Smooth muscle cell of the brain vasculature (primary cell): Measurements from ENCODE around the gene TSPAN9.
A peak's percentile ranks its signal among the peaks of the same experiment; 100 is the strongest.

Source experiments
- DNase-seq: peaks from one replicate; pipeline ENCODE4 v3.0.0-alpha.2; 2012; ENCODE audit warnings: low read depth, low spot score

Gene TSPAN9

DNA sequence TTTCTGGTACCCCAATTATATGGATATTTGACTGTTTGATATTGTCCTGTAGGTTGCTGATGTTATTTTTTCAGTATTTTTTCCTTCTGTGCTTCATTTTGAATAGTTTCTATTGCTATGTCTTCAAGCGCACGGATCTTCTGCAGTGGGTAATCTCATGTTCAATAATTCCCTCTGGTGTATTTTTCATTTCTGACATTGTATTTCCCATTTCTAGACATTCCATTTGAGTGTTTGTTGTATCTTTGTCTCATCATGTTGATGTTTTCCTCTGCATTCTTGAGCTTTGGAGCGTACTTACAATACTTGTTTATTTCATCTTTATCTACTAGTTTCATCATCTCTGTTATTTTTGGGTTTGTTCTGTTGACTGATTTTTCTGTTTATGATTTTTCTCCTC is 22.0 kb downstream of the TSPAN9 start:
- DNase-seq, result no peak

DNA sequence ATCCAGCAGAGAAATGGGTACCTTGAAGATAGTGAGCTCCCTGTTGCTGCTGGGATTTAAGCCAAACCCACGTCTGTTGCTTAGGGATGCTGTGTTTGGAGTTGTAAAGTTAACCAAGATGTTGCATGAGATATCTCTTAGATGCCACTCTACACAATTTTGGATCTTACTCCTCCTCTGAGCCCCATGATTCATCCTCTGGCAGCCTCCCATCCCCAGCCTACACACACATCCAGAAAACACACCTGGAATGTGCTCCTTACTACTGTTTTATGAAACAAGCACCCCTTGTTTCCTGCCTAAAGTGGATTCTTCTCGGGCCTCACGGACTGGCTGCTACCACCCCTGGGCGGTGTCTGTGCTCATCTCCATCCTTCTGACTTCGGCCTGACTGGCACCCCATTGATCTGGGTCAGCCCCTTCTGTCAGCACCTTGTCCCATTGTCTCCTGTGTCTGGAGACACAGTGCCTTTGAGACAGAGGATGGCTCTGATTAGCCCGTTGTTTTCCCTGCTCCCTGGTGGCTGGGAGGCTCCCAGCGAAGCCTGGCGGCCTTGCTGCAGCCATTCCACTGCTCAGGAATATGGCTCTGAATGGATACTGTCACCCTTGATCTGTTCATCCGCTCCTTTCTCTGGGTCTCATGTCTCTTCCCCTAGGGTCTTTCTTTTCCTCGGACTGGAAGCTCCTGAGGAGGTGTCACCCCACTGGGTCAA is 24.3 kb downstream of the TSPAN9 start:
- DNase-seq, result no peak

DNA sequence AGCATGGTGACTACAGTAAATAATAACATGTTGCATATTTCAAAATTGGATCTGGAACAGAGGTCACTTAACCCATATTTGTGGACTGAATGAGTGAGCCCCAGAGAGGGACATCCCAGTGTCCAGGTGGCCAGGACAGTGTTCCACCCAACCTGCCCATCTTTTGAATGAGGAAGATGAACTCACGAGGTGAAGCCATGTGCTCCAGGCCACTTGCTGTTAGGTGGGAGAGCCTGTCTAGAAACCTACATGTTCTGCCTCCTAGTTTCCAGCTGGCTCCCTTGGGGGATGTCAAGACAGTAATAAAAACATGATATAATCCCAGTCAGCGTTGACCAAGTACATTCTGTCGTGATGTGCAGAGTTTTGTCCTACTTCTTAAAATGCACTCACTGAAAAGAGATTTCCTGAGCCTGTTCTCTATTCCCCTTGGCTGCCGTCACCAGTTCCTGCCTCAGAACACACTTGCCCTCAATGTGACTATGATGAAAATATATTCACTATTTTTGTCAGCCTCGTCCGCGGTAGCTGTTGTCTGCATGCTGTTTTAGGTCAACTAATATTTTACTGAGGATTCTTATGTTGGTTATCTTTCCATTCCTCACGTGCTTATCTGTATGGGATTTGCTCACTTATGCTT is 25.7 kb downstream of the TSPAN9 start:
- DNase-seq, result no peak

DNA sequence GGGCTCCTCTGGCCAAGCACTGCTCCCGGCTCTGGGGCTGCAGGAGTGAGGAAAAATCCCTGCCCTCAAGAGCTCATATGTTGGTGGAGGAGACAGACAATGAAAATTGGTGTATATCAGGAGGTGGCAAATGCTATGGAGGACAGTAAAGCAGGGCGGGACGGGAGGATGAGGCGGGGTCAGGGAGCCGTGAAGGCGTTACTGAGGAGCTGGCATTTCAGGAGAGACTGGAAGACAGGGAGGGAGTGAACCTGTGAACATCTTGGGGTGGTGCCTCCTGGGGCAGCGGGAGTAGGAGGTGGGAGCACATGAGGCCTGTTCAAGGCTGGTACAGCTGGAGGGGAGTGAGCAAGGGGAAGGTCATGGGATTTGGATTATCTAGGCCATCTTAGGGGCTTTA is 26.6 kb downstream of the TSPAN9 start:
- no peak for DNase-seq

DNA sequence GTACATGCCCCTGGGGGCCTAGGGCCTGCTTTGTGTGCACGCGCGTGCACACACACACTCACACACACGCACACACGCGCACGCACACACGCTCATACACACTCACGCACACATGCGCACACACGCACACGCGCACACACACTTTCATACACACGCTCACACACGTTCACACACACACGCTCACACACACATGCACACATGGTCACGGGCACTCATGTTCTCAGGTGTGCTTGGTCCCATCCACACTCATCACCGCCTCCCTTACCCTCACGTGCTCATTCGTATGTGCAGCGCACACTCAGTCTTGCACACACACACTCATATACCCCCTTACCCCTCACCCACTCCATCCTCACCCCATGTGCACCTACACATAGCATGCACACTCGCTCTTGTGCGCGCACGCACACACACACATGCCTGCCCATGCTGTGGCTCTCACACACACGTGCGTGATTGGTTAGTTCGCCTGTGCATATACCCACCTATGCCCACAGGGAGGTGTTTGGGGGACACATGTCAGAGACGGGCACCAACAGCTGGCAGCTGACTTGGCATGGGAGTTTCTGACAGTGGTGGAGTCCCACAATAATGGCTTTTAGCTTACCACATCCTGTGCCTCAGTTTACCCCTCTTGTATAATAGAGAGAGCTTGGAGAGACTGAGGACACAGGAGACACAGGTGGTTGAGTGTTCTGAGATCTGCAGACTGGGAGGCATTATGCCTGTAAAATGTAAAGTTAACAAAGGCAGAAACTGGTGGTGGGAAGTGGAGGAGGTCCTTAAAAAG is 28.7 kb downstream of the TSPAN9 start:
- DNase-seq, result no peak

DNA sequence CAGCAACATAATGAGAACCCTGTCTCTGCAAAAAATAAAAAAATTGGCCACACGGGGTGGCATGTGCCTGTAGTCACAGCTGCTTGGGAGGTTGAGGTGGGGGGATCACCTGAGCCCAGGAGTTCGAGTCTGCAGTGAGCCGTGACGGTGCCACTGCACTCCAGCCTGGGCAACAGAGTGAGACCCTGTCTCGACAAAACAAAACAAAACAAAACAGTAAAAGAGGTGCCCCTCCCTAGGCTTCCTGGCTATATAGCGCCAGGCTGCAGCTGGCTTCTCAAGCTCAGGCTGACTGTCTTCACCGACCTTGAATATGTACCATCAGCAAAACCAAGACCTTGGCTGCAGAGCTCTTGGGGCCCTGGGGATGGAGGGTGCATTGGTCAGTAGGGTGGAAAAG is 29.4 kb downstream of the TSPAN9 start:
- DNase-seq, result no peak

DNA sequence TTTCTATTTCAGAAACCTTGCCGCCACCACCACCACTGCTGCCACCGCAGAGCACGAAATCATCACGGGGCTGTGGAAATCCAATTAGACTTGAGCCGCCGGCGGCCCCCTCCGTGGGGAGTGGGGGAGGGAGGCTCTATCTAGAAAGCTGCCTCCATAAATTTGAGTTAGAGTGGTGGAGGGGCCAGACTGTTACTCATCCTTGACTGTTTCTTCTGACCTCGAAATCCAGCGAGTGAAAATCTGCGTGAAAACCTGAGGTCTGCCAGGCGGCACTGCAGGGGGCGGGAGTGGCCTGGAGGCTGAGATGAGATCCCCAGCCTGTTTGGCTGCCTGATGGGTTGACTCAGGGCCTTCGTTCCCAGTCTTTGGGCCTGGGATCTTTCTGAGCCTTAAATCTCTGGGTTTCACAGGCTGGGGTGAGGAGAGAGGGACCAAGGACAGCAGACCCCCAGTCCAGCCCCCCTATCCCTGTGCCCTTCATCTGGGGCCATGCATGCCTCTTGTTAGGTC is 29.9 kb downstream of the TSPAN9 start:
- peak; percentile 78 for DNase-seq

DNA sequence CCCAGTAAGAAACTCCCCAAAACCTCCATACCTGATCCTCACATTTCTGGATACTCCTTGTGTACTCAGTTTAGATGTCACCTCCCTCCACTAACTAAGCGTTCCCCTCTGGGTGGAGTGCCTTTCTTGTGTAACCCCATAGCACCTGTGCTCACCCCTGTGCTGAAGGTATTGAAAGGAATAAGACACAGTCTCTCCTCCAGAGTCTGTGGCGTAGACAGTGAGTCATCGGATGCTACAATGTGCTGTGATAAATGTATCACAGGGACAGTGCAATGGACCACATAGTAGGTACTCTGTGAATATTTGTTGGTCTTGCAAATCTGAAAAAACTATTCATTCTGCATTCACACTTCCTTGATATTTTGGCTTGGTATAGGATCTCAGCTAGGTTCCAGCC is 30.8 kb downstream of the TSPAN9 start:
- DNase-seq, result no peak

DNA sequence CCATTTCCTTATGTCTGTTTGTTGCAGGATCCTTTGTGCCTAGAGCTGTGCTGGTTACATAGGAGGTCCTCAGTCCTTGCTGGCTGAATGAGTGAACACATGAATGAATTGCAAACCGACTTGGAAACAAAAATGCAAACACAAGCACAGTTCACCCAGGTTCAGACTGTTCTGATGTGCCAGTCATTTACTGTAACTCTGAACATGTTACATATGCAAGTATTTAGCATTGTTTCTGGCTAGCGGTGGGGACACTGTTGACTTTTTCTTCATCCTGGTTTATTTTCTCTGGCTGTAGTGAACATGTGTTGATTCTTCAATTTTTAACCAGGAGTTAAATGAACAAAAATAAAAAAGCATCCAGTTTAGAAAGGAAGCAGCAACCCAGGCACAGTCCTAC is 33.4 kb downstream of the TSPAN9 start:
- no peak for DNase-seq

DNA sequence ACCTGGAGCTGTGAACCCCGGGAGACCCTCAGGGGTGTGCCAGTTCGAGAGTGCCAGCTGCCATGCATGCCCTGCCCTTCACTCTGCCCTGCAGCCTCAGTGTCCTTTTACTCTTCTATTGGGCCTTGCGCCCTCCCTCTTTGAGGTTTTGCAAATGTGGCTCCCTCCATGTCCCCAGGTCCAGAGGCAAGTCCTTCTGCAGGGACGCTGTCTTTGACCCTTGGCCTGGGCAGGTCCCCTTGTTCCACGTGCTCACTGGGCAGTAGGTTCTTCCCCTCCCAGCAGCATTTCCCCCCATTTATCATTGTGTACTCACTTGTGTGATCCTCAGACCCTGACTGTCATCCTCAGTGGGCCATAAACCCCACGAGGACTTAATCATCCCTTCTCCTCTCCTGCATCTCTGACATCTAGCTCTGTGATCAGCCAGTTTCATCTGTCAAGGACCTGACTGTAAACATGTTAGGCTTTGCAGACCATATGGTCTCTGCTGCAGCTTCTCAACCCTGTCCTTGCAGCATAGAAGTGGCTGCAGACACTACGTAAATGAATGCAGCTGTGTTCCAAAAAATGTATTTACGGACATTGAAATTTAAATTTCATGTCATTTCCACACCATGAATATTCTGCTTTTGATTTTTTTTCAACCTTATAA is 36.6 kb downstream of the TSPAN9 start:
- DNase-seq, result no peak

DNA sequence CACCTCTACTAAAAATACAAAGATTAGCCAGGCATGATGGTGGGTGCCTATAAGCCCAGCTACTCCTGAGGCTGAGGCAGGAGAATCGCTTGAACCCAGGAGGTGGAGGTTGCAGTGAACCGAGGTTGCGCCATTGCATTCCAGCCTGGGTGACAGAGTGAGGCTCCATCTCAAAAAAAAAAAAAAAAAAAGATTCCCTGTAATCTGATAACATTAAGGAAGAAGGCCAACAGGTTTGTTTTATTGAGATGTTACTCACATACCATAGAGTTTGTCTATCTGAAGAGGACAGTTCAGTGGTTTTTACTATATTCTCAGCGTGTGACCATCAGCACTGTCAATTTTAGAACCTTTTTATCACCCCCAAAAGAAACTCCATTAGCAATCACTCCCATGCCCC is 37.5 kb downstream of the TSPAN9 start:
- DNase-seq, result no peak

DNA sequence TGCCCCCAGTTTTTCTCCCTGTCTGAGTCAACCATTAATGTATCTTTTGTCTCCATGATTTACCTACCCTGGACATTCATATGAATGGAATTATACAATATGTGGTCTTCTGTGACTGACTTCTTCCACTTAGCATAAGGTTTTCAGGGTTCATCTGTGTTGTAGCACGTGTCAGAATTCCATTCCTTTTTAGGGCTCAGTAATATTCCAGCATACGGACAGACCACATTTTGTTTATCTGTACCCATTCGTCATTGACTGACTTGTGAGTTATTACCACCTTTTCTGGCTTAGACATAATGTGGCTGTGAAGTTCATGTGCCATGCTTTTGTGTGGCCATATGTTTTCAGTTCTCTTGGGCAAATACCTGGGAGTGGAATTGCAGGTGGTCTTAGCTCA is 37.9 kb downstream of the TSPAN9 start:
- DNase-seq, result no peak

DNA sequence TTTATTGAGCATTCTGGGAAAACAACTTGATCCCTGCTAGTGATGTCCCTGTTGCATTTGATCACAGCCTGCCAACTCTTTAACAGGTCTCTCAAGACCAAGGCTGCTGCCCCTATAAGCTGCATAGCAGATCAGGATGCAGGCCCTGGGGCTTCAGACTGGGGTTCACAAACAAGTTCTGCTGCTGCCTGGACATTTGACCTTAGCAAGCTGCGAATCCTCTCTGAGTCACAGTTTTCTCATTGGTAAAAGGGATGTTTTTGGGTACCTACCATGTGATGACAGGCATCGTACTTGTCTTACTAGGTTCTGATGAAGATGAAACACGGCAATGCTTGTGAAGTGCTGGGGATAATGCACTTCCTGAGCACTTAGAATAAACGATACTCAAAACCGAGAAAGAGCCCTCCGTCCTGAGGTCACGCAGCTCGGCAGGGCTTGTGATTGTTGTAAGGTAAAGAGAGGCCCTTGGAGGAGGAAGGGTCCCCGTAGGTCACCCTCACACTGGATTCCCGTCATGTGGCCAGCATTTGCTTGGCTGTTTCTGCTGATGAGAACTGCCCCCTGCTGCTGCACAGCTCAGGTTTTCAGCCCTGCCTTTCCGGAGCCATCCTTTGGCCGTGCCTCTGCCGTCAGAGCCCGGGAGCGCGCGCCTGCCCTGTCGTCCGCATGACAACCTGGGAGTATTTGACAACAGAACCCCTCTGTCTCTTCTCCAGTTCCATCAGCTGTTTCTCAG is 39.1 kb downstream of the TSPAN9 start:
- no peak for DNase-seq

DNA sequence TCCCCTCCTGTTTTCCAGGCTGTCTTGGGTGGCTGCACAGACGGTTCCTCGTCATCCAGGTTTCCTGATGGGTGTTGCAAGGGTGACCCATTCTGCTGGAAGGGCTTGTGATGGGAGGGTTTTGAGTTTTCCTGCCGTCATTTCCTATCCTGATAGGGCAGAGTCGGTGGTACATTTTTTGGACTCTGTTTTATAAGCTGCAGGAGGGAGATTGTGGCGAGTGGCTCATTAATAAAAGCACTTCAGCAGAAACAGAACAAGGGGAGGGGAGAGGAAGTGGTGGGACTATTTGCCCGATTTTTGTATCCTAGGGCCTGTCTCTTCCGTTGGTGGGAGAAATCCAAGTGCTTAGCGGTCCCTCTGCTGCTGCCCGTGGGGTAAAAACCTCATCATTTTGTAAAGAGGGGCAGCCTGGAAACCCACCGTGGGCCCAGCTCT is 40.0 kb downstream of the TSPAN9 start:
- no peak for DNase-seq

DNA sequence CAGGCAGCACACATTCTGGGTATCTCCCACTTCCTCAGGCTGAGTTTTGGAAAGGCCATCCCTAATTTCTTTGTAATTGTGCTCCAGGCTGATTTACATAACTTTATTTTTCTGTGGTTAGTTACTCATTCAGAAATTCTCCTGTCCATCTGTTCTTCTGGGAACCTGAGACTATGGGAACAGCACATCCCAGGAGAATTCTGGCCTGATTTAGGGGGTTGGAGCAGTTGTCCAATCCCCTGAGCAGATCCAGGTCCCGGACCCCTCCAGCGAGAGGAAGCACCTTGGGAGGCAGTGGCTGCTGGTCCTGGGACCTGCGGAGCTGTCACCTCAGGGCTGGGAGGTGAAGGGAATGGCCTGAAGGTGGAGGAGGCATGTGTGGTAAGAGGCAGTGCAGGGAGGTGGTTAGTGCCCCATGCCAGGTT is 40.4 kb downstream of the TSPAN9 start:
- no peak for DNase-seq

DNA sequence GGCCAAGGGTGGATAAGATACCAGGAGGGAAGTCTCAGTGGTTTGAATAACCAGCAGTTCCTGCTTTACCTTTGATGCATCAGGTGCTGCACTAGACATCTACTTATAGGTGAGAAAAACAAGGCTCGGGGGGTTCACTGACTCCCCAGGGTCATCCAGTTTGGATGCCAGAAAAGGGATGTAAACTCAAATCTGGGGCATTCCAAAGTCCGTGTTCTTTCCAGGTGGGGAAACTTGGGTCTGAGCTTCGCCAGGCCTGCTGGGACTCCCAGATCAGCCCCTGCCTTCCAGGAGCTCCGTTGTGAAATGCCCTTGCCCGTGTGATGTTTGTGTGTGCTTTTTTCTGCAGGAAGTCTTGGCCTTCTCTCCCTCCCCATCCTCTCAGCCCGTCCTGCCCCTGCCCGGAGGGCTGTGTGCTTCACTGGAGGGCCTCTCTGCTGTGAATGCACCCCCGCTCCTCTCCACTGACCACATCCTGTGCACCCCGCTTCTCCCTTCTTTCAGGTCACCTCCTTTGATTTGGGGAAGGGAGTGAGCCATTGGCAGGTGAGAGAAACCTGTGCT is 42.1 kb downstream of the TSPAN9 start:
- DNase-seq, result no peak

DNA sequence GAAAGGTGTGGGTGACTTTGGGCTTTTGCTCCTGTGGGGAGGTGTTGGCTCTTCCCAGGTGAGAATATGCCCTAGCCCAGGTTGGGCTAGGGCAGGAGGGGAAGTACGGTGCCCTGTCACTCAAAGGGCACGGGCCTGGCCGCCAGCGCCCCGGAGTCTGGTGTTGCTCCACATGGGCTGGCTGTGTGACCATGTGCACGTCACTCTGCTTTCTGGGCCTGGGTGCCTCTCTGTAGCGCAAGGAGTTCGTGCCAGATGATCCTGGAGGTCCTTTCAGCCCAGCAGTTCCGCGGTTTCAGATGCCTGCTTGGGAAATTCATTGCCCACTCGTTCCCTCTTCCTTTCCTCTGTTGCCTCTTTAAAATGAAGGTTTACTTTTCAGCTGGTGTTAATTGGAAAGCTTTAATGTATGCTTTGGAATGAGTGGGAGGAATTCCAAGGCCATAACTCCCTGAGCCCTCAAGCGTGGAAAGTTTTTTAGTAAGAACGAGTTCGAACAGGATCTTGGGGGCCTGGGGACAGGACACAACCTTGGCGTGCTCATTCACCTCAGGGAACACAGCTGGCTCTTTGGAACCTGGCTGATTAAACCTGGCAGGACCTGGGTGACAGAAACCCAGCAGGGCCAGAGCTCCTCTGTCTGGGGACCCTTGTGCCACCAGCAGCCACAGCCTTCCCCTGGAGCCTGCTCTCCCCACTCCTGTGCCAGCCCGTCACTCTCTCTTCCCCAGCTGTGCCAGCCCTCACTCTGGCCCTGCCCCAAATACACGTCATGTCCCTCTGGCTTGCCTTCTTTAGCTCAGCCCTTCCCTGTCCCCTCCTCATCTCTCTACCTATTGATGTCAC is 42.8 kb downstream of the TSPAN9 start:
- DNase-seq, result no peak

DNA sequence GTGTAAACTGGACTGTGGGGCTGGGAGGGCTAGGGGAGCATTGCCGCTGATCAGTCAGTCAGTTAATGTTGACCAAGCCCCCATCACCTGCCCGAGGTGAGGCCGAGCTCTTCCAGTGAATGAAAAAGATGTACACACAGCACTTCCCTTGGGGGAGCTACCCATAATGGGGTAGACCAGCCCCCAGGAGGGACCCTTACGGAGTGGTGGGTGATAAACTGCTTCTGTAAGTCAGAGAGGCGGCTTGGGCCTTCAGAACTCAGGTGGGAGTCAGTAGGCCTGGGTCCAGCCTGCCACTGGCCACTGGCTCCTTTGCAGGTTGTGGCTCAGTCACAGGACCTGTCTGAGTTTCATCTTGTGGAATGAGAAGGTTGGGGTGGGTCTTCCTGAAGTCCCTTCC is 43.5 kb downstream of the TSPAN9 start:
- no peak for DNase-seq

DNA sequence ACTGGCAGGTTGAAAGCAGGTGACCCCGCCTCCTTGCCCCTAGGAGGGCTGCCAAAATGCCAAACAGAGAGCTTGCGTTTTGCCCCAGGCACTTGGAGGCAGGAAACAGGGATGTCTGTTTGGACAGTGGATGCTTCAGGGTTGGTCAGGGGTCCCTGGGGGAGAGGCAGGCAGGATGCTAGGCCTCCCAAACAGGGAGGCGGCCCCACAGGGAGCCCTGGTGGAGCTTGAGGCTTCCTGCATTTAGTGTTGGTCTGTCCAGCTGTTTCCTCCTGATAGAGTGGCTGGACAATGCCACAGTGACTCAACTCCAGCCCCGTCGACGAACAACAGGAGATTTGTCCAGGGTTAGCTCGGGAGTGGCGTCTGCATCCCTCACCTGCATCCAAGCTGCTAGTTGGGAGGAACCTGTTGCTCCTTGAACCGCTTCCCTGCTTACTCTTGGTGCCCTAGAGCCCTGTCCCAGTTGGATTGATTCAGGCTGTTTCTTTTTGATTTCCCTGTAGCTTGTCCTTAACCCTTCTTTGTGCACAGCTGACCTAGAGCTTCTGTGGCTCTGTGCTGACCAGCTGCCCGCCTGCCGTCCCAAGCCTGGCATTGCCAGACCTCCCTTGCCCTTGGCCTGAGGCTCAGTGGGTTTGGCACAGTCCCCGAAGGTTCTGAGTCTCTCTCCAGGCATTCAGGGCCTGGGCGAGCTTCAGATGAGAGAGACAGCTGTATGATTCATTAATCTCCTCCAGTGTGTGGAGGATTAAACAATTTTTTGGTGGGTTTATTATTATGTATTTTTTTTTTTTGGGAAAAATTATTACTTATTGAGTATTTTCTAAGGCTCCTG is 45.9 kb downstream of the TSPAN9 start:
- DNase-seq, result no peak
